ENCODE data around the gene ELMOD3. TPM values are rescaled to one million over a fixed set of nuclear protein-coding genes. Genes with fewer than 3 reads are reported as not detected.

Gene ELMOD3
- polyA plus RNA-seq, 3 donors, result 6.1 to 53.3 (median 7.2) TPM

GRCh38 chr2:85395912-85396475 is 41.4 kb downstream of the ELMOD3 start:
- Mint-ChIP-seq H3K9me3 (no peaks in the 10 kb centered on the region), H3K27me3 (ENCODE audit: low read depth in 3 of 3) (no peaks in the 10 kb centered on the region), H3K36me3 (peaks cover 75 to 99% of the 10 kb centered on the region in 2 donors), H3K4me3 (no peak overlapping the region), H3K27ac (peak overlapping the region in 2 of 7 donors; percentile 4 to 8), H3K4me1 (peaks cover 6% of the 10 kb centered on the region)
- Histone ChIP-seq H3K4me3 (replicated peaks in 1 of 3; ENCODE audit: low read depth in 2 of 3, low read length in 3 of 3) (no peak overlapping the region), H2AFZ (ENCODE audit: insufficient read depth, low read depth, low read length, poor library complexity, severe bottlenecking) (no peak overlapping the region), H3K4me1 (ENCODE audit: control insufficient read depth in 1 of 2, insufficient read depth in 2 of 2, low read length in 2 of 2) (peaks cover 0 to 6% of the 10 kb centered on the region in 2 donors), H3K27ac (ENCODE audit: low read depth in 1 of 2, low read length in 2 of 2) (peak overlapping the region in 1 of 2 donors; percentile 50), H3K36me3 (replicated peaks in 1 of 2; ENCODE audit: control insufficient read depth in 1 of 2, insufficient read depth in 2 of 2, low read length in 2 of 2) (peaks cover 88 to 100% of the 10 kb centered on the region in 2 donors), H3K9me3 (replicated peaks in 1 of 2; ENCODE audit: control insufficient read depth in 1 of 2, insufficient read depth in 1 of 2, low read length in 2 of 2) (no peaks in the 10 kb centered on the region), H3K4me2 (replicated peaks; ENCODE audit: extremely low read depth, low read length, poor library complexity, severe bottlenecking) (no peak overlapping the region), H3K9ac (ENCODE audit: insufficient read depth, low read length, poor library complexity, severe bottlenecking) (no peak overlapping the region), H3K79me2 (ENCODE audit: insufficient read depth, low read length) (peaks cover 20% of the 10 kb centered on the region), H3K27me3 (ENCODE audit: control insufficient read depth in 2 of 2, insufficient read depth in 2 of 2, low read length in 2 of 2) (no peaks in the 10 kb centered on the region), H4K20me1 (ENCODE audit: insufficient read depth, low read length) (peaks cover 45% of the 10 kb centered on the region)
- intact Hi-C loops (cut with micrococcal nuclease), result no loop called here
- 100% methylated on average over 1 of the region's 14 CpGs for WGBS (ENCODE audit: insufficient coverage)
- DNase-seq, result no peak
- TF ChIP-seq CTCF (IDR thresholded peaks at IDR 0.05), result no peak

GRCh38 chr2:85396531-85397470 is 42.2 kb downstream of the ELMOD3 start:
- peak overlapping the region in 5 of 7 donors; percentile 4 to 73 (median 27) for H3K27ac Mint-ChIP-seq
- Histone ChIP-seq H3K4me1 (ENCODE audit: control insufficient read depth in 1 of 2, insufficient read depth in 2 of 2, low read length in 2 of 2) (peaks cover 0 to 8% of the 10 kb centered on the region in 2 donors), H3K4me3 (replicated peaks in 1 of 3; ENCODE audit: low read depth in 2 of 3, low read length in 3 of 3) (no peak overlapping the region), H3K27ac (ENCODE audit: low read depth in 1 of 2, low read length in 2 of 2) (peak overlapping the region in 1 of 2 donors; percentile 50), H4K20me1 (ENCODE audit: insufficient read depth, low read length) (peaks cover 46% of the 10 kb centered on the region), H3K36me3 (replicated peaks in 1 of 2; ENCODE audit: control insufficient read depth in 1 of 2, insufficient read depth in 2 of 2, low read length in 2 of 2) (peaks cover 88 to 100% of the 10 kb centered on the region in 2 donors), H3K9me3 (replicated peaks in 1 of 2; ENCODE audit: control insufficient read depth in 1 of 2, insufficient read depth in 1 of 2, low read length in 2 of 2) (no peaks in the 10 kb centered on the region), H2AFZ (ENCODE audit: insufficient read depth, low read depth, low read length, poor library complexity, severe bottlenecking) (no peak overlapping the region), H3K4me2 (replicated peaks; ENCODE audit: extremely low read depth, low read length, poor library complexity, severe bottlenecking) (no peak overlapping the region), H3K27me3 (ENCODE audit: control insufficient read depth in 2 of 2, insufficient read depth in 2 of 2, low read length in 2 of 2) (no peaks in the 10 kb centered on the region), H3K79me2 (ENCODE audit: insufficient read depth, low read length) (peaks cover 28% of the 10 kb centered on the region), H3K9ac (ENCODE audit: insufficient read depth, low read length, poor library complexity, severe bottlenecking) (no peak overlapping the region)
- WGBS (ENCODE audit: insufficient coverage), result 100% methylated on average over 2 of the region's 5 CpGs
- intact Hi-C loops (cut with micrococcal nuclease), result no loop called here
- no peaks in the 10 kb centered on the region for H3K27me3 Mint-ChIP-seq (ENCODE audit: low read depth in 3 of 3)
- H3K9me3 Mint-ChIP-seq, result no peaks in the 10 kb centered on the region
- no peak overlapping the region for H3K4me3 Mint-ChIP-seq
- peaks cover 8% of the 10 kb centered on the region for H3K4me1 Mint-ChIP-seq
- H3K36me3 Mint-ChIP-seq, result peaks cover 76 to 99% of the 10 kb centered on the region in 2 donors
- TF ChIP-seq CTCF (IDR thresholded peaks at IDR 0.05), result no peak
- DNase-seq, result no peak
